Neutrophil (primary cell): ENCODE measurements around the gene RBM33.

Experiments
- H3K27ac ChIP-seq: fragments of 200-600 bp; sonication (generic); 2 replicates; pipeline ENCODE4 v1.5.1; 2016; ENCODE audit warnings: mild to moderate bottlenecking, moderate library complexity
- H3K27me3 ChIP-seq: fragments of 200-600 bp; sonication (generic); 2 replicates; pipeline ENCODE4 v1.6.0; 2016; ENCODE audit warnings: mild to moderate bottlenecking
- H3K36me3 ChIP-seq: fragments of 200-600 bp; sonication (generic); 2 replicates; pipeline ENCODE4 v1.5.1; 2017
- H3K4me1 ChIP-seq, 2 experiments: fragments of 200-600 bp in 1 of 2; sonication (generic) in 1 of 2; 1 replicate in 1 of 2; 2 replicates in 1 of 2; pipeline versions ENCODE4 v1.5.1 to v1.6.1; 2013 to 2016; ENCODE audit warnings: low read depth in 1 of 2, low read length in 1 of 2, mild to moderate bottlenecking in 1 of 2, moderate library complexity in 1 of 2; ENCODE audit not compliant: control insufficient read depth in 1 of 2, insufficient read depth in 1 of 2
- H3K4me3 ChIP-seq, 2 experiments: fragments of 200-600 bp in 1 of 2; sonication (generic) in 1 of 2; 1 replicate in 1 of 2; 2 replicates in 1 of 2; pipeline ENCODE4 v1.5.1; 2013 to 2016; ENCODE audit warnings: low read depth in 1 of 2, low read length in 1 of 2, mild to moderate bottlenecking in 1 of 2, moderate library complexity in 1 of 2
- H3K9me3 ChIP-seq: fragments of 200-600 bp; sonication (generic); 2 replicates; pipeline ENCODE4 v1.5.1; 2016
- TF ChIP-seq, protein P1 (sequence below): fragments of 200-600 bp; sonication (generic); IDR thresholded peaks from 2 replicates; pipeline ENCODE4 v1.5.1; 2016; ENCODE audit warnings: antibody characterized with exemption

Gene RBM33

DNA sequence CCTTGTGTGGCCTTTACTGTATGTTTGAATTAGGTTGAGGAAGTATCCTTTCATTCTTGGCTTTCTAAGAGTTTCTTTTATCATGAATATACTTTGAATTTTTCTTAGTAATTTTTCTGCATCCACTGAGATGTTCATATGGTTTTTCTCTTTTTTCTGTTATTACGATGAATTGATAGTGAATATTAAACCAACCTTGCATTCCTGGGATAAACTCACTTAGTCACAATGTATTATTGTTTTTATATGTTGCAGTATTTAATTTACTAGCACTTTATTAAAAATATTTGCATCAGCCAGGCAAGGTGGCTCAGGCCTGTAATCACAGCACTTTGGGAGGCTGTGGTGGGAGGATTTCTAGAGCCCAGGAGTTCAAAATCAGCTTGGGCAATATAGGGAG, 15.3 kb upstream of the RBM33 start:
- Histone ChIP-seq H3K27me3 (peaks cover 19% of the 10 kb centered on the region), H3K27ac (no peak overlapping the region), H3K36me3 (no peaks in the 10 kb centered on the region), H3K4me1 (no peaks in the 10 kb centered on the region), H3K4me3 (no peak overlapping the region), H3K9me3 (no peaks in the 10 kb centered on the region)
- TF ChIP-seq, protein P1, sequence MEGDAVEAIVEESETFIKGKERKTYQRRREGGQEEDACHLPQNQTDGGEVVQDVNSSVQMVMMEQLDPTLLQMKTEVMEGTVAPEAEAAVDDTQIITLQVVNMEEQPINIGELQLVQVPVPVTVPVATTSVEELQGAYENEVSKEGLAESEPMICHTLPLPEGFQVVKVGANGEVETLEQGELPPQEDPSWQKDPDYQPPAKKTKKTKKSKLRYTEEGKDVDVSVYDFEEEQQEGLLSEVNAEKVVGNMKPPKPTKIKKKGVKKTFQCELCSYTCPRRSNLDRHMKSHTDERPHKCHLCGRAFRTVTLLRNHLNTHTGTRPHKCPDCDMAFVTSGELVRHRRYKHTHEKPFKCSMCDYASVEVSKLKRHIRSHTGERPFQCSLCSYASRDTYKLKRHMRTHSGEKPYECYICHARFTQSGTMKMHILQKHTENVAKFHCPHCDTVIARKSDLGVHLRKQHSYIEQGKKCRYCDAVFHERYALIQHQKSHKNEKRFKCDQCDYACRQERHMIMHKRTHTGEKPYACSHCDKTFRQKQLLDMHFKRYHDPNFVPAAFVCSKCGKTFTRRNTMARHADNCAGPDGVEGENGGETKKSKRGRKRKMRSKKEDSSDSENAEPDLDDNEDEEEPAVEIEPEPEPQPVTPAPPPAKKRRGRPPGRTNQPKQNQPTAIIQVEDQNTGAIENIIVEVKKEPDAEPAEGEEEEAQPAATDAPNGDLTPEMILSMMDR: no peak

DNA sequence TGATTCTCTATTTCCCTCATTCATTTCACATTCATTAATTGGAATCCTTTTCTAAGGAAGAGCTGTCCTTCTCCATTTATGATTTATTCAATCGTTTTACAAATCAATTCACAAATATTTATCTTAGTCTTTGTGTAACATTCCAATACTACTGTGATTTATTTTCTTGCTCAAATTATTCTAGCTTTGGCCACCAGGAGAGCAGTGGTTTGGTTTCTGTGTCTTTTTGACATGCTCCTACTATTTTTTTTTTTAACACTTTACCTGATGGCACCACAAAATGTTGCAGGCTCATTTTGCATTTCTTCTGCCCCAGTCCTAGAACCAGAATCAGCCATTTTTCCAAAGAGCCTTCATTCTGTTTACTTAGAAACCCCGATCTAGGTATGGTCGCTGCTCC, 13.3 kb upstream of the RBM33 start:
- Histone ChIP-seq H3K27me3 (peaks cover 32% of the 10 kb centered on the region), H3K4me3 (no peak overlapping the region), H3K27ac (no peak overlapping the region), H3K36me3 (no peaks in the 10 kb centered on the region), H3K9me3 (no peaks in the 10 kb centered on the region), H3K4me1 (no peaks in the 10 kb centered on the region)
- TF ChIP-seq, protein P1: no peak

DNA sequence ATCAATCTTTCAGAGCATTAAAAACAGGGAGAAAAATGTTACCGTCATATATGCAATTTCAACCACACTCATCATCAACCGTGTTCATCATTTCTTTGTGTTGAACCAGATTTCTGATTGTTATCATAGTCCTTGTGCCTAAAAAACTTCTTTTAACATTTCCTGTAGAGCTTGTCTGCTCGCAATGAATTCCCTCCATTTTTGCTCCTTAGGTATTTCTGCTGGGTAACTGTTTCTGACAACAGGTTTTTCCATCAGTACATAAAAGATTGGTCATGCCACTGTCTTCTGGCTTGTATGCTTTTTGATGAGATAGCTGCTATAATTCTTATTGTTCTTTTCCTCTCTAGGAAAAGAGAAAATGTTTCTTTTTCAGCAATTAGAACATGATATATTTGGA, 8.6 kb upstream of the RBM33 start:
- H3K9me3 ChIP-seq: no peaks in the 10 kb centered on the region
- H3K36me3 ChIP-seq: no peaks in the 10 kb centered on the region
- TF ChIP-seq, protein P1: no peak
- H3K4me3 ChIP-seq: no peak overlapping the region
- no peak overlapping the region for H3K27ac ChIP-seq
- H3K4me1 ChIP-seq: no peaks in the 10 kb centered on the region
- H3K27me3 ChIP-seq: peaks cover 56% of the 10 kb centered on the region

DNA sequence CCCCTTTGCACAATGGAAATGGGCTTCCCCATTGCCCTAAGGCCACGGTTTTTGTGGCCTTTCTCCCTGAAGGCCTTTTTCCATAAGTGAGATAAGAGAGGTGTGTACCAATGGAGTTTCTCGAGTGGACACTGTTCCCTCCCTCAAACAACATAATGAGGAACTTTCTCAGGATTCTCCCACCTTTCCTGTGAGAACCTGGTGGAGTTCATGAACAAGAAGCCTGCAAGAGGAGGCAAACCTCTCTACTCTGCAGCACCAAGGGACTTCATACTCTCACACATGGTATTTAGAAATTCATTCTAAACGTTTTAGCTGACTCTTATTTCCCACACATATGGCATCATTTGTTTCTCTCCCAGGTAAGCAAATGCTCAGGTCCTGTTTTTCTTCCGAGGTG, 7.3 kb upstream of the RBM33 start:
- H3K36me3 ChIP-seq: no peaks in the 10 kb centered on the region
- no peaks in the 10 kb centered on the region for H3K4me1 ChIP-seq
- H3K9me3 ChIP-seq: no peaks in the 10 kb centered on the region
- no peak overlapping the region for H3K27ac ChIP-seq
- H3K4me3 ChIP-seq: no peak overlapping the region
- TF ChIP-seq, protein P1: no peak
- peaks cover 53% of the 10 kb centered on the region for H3K27me3 ChIP-seq

DNA sequence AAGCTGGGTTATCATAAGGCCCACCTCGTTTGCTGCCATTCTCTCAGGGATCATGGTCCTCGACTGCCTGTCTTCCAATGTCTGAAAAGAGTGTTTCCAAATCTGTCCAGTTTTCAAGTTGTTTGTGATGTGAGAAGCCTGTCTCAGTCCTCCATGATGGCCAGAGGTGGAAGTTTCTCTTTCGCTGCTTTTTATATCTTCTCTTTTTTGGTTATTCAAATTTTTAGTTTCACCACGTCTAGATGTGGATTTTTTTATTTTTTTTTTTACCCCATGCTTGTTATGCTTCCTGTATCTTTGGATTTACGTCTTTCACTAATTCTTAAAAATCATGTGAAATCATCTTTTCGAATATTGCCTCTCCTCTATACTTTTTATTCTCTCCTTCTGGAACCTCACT, 6.1 kb upstream of the RBM33 start:
- TF ChIP-seq, protein P1: no peak
- Histone ChIP-seq H3K36me3 (no peaks in the 10 kb centered on the region), H3K4me1 (peaks cover 1% of the 10 kb centered on the region in 2 experiments), H3K27ac (no peak overlapping the region), H3K4me3 (no peak overlapping the region), H3K27me3 (peaks cover 43% of the 10 kb centered on the region), H3K9me3 (no peaks in the 10 kb centered on the region)

DNA sequence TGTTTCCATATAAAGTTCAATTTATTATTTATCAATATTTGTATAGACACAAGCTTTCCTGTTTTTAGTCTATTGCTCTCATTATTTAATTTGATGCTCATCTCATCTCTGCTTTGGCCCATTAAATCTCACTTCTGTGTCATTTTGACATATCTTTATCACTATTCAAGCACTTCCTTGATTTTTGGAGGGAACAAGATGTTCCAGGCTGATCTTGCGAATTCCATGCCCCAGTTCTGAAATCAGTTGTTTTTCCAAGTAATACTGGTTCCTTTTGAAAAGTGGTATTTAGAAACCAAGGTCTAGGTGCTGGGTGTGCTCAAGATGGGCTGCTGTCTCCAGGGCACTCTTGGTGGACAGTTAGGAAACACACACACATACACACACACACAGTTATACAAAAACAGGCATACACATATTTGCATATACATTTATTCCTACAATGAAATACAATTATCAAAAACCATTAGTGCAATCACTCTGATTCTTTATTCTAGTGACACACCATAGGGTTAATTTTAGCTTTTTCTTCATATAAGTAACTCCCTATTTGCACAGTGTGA, 4.4 kb upstream of the RBM33 start:
- no peaks in the 10 kb centered on the region for H3K9me3 ChIP-seq
- H3K4me3 ChIP-seq: no peak overlapping the region
- H3K27ac ChIP-seq: no peak overlapping the region
- H3K4me1 ChIP-seq: peaks cover 6 to 7% of the 10 kb centered on the region in 2 experiments
- no peaks in the 10 kb centered on the region for H3K36me3 ChIP-seq
- TF ChIP-seq, protein P1: no peak
- peaks cover 30% of the 10 kb centered on the region for H3K27me3 ChIP-seq
